GM18508 (cell line): ENCODE data around the gene NPAS2.

Source experiments
- ATAC-seq: cut with Tn5 transposase; IDR thresholded peaks from one replicate; pipeline ENCODE4 v1.9.1; 2021; ENCODE audit warnings: moderate number of reproducible peaks; ENCODE audit not compliant: insufficient read depth, unreplicated experiment

NPAS2 gene

DNA sequence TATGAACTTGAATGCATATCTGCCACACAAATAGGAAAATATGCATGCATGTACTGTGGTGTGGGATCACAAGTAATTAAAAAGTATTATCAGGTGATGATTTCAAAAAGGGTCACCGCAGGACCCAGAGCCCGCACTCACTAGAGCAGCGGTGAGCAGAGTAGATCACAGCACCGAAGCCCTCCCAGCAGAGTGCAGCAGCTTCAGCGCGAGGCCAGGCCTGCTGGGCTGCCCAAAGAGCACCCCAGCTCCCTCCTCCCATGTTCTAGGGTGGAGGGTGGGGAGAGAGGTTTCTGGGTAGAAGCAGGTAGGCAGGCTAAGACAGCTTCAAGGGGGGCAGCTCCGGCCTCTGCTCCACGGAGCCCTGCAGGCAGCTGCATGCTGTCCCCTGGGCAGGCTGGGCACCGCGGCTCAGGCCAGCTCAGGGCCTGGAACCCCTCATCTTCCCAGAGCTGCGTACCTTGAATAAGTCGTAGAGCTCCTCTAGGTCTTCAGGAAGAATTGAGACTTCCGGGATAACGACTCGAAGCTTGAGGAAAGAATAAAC lies 207.1 kb downstream of the NPAS2 start:
- ATAC-seq: no peak

DNA sequence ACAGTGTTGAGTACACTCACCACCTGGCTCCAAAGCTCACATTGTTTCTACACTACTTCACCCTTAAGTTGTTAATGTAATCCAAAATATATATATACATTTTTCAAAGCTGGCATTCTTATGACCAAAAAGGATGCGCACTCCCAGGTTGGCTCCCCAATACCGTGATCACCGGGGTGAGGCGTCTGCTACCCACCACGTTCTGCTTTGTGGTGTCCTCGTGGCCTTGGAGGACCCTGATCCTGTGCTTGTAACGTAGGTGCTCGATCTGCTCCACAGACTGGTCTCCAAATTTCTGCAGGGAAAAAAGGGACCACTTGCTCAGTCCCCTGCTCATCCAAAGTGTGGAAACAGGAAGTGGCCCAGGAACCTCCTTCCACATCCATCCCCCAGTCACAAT lies 207.9 kb downstream of the NPAS2 start:
- no peak for ATAC-seq

DNA sequence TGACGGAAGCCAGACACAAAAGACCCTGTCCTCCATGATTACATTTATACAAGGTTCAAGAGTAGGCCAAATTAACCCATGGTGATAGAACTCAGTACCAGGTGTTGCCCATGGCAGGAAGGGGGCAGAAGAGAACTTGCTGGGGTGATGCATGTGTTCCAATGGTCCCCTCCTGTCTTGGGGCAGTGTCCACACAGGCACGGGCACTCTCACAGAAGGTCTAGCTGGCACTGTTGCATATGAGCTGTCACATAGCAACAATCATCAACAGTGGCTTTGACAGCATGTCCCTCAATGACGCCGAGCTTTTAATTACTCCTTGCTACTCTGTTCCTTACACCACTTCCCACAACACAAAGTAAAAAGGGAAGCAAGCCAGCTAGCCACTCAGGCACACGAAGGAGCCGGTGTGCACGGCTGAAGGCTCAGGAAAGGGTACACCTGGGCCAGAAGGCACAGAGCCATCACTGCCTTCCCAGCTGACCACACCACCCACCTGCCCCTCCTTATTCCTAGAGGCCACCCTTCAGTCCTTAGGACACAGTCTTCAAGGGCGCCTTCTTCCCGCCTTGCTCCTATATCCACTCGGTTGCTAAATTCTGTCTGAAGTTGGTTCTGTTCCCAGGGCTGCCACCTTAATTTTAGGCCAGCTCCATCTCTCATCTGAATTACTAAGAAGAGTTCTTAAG lies 211.1 kb downstream of the NPAS2 start:
- no peak for ATAC-seq

DNA sequence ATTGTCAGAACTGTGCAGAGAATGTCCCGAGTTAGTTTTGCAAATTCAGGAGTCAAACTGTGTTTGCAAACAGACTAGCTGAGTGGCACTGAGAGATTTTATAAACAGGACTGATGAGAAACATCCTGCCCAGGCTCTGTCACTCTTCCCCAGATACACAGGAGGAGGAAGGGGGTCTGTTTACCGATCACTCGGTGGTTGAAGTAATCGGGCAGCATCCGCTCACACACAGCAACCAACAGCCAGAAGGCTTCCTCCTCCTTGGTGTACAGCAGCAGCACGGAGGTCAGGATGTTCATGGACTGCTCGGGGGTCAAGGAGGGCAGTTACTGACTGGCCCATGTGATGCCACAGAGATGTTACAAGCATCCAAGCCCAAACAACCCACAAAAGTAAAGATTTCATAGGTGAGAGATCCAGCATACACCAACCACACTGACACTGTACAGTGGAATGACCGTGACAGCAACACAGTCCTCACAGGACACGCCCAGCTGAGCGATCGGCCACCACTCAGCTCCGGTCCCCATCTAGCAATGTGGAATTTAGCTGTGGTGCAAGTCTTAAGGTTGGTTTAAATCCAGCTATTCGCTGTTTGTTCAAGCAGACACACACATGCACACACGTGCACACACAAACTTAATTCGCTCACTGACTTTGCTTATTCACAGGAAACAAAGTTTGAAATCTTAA lies 212.3 kb downstream of the NPAS2 start:
- ATAC-seq: no peak

DNA sequence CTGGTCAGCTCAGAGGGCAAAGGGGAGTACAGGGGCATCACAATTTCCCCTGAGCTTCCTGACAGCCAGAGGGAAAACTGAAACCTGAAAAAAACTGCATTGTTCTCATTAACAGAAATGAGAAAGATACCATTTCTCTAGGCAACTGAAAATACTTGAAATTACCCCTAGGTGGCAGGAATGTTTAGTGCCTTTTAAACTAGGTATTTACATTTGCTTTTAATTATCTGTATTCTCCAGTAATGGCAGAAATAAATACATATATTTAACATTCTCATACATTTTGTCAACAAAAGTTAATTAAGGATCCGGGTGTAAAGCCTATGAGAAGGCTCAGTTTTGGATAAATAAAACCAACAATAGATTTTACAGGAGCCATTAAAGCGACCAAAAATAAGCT lies 216.6 kb downstream of the NPAS2 start:
- no peak for ATAC-seq

DNA sequence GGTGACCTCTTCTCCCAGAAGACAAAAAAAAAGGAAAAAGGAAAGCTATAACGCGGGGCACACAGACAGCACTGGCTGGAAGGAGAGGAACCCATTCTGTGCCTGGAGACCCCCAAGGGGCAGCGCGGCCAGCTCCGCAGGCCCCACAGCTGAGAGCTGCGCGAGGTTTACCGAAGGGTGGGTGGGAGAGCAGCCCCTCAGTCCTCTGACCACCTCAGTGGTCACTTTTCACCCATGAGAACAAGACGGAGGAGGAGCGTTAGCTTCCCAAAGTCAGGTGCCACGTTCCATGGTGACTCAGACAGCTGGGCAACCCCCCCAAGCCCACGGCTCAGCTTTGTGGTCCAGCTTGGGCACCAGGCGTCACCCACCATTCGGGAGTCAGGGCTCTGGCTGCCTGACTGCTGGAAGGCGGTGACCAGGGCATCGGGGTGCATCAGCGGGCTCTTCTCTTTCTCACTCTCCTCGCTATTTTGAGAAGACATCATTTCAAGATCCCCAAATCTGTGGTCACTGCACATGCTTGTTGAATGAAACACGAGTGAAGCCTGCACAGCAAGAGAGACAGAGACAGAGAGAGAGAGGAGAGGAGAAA lies 217.3 kb downstream of the NPAS2 start:
- ATAC-seq: no peak

DNA sequence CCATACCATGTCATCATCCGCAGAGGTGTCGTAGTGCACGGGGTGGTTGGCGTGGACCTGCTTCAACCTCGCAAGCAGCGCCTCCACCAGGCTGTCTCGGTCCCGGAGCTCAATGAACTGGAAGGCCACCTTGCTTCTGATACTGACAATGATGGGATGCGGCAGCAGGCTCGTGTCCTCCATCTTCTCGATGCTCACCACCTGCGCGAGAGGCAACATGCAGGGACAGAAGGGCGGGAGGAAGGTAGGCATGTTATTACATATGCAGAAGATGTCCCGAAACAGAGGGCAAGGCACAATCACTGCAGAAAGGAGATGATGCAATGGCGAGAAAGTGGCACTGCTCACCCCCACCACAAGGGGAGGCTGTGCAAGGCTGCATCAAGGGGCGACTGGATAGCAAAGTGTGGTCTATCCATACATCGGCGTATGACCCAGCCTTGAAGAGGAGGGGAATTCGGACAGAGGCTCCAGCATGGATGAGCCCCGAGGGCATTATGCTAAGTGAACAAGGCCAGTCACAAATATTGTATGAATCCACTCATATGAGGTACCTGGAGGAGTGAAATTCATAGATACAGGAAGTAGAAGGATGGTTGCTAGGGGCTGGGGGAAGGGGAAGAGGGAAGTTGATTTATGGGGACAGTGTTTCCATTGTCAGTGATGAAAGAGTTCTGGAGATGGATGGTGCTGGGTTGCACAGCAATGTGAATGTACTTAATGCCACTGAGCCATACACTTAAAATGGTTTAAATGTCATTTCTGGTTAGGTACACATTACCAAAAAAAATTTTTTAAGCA lies 218.7 kb downstream of the NPAS2 start:
- no peak for ATAC-seq

DNA sequence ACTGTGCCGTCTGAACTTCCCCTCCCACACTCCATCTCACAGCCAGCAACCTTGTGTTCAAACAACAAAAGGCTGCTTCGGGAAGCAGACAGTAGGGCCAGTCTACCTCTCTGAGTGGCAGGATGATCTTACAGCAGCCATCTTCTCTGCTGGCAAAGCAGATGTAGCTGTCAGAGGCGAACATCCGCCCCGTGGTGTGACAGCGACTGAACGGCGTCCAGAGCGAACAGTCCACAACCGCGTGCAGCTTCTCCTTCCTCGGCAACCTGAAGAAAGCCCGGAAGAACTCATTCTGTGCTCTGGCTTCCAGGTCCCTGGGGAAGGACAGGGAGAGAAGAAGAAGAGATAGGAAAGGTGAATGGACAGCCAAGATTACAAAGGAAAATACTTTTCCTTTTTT lies 220.1 kb downstream of the NPAS2 start:
- ATAC-seq: no peak

DNA sequence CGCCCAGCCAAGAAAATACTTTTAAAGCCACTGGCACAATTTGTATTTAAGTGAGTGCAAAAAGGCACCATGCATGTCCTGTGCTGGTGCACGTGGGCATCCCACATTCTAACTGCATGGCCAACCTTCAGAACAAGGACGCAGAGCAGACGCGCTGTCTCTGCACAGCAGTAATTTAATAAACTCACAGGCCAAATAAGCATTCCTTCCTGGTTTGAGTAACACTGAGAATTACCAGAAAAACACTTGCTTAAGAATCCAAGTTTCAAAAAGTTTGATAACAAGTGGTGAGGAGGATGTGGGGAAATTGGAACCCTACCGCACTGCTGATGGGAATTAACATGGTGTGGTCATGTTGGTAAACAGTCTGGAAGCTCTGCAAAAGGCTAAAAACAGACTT lies 220.8 kb downstream of the NPAS2 start:
- no peak for ATAC-seq

DNA sequence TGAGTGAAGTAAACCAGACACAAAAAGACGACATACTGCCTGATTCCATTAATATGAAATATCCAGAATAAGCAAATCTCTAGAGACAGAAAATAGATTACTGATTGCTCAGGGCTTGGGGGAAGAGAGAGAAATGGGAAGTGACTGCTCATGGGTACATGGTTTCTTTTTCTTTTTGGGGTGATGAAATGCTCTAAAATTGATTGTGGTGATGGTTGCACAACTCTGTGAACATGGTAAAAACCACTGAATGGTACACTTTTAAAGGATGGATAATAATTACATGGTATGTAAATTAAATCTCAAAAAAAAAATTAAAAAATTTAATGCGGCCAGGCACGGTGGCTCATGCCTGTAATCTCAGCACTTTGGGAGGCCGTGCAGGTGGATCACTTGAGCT lies 221.5 kb downstream of the NPAS2 start:
- ATAC-seq: no peak

DNA sequence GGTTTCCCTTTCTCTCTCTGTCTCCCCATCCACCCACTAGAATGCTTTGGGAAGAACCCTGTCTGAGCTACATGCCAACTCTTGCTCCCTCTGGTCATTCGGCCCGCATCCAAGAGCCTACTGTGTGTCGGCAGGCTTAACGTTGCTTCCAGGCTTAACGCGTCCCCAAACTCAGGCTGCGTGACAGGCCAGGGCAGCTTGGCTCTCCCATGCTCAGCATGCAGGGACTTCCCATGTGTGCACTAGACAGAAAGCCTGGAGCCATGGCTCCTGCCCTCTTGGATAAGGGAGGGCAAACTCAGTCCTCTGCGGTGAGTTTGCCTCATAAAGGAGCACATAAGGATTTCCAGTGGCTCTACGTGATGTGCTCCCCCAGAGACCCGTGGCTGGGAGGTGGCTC lies 225.4 kb downstream of the NPAS2 start:
- ATAC-seq: no peak
